Stimulated activated CD8-positive, alpha-beta memory T cell treated with anti-CD3 and anti-CD28 coated beads, Interleukin-2, amount 100 ng/mL, for 48 hours (primary cell): ENCODE results near the gene MC5R.

Source experiments
- DNase-seq, 2 donors: peaks; one replicate each; pipeline ENCODE4 v3.0.0-alpha.2; 2020; ENCODE audit warnings: low read depth in 2 of 2

Gene MC5R

GRCh38 chr18:13823707-13824395 lies at the start of gene MC5R:
Gene MC5R (plus strand): TSS chr18:13824149. CDS start chr18:13825766, 1,617 bp downstream.
- DNase-seq, result peak; percentile 62 to 63

- no peak for DNase-seq
Measured at GRCh38 chr18:13775058-13775457, 48.9 kb upstream of the MC5R start.

DNA sequence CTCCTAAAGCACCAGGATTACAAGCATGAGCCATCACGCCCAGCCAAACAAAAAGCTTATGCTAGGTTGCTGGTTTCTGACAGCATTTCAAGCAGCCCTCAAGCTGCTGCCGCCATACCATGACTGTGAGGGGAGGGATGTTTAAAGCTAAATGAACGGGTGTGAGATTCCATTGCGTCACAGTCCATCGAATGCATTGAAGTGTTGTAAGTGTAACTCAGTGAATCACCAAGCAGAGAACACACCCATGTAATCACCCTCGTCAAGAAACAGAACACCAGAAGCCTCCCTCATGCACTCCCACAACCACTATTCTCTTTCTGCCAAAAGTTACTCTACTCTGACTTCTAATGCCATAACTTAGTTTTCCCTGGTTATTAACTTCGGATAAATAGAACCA lies 32.8 kb upstream of the MC5R start:
- no peak for DNase-seq

DNA sequence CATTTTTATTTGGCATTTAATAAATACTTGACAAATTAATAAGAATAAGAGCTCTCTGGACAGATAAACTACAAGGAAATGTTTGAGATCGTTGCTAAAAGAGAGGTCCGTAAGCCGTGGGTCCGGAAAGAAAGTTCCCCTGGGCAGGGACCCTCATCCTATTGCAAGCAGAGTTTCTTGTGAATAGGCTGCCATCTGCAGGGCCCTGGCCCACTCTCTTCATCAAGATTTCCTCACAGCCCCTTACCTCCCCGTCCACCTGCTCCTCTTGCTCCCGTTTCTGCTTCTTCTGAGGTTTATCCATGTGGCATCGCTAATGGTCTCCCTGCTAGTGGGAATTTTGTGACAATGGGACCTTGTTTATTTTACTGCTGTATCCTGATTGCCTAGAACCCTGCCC lies 30.1 kb upstream of the MC5R start:
- no peak for DNase-seq

GRCh38 chr18:13796515-13796914 lies 27.4 kb upstream of the MC5R start:
- DNase-seq, result no peak

DNA sequence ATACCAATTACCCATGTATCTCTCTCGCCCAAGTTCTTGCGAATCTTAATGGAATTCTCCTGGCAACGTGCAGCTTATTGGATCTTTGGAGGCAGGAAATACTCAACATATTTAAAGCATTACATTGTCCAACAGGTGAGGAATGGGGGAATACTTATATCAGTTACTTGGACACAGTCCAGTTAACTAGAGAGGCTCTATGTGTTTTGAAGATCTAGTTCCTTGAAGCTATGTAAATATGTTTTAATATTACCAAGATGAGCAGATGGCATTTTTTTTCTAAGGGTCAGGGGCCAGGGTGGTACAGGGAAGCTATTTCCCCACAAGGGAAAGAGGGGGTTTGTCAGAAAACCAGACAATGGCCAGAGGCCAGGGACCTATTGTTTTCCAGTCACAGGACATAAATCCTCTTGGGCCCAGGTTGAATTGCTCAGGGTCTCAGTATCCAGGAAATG lies 26.8 kb upstream of the MC5R start:
- DNase-seq, result no peak

DNA sequence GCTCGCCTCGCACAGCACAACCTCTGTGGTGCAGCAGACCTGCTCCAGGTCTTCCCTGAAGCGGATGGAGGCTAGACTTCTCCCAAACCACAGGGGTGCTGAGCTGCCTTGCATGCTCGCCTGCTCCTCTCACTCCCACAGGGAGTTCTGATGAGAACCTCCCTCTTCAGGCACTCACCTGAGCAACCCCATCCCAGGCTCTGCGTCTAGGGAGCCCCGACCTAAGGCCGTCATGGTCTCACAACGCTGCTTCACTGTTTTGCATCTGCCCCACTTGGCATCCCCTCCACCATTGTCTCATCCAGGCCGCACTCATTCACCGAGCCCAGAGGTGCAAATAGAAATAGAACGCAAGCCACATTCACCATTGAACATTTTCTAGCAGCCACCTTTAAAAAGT lies 24.6 kb upstream of the MC5R start:
- no peak for DNase-seq

GRCh38 chr18:13800505-13801259 lies 23.3 kb upstream of the MC5R start:
- peak; percentile 31 to 37 for DNase-seq

DNA sequence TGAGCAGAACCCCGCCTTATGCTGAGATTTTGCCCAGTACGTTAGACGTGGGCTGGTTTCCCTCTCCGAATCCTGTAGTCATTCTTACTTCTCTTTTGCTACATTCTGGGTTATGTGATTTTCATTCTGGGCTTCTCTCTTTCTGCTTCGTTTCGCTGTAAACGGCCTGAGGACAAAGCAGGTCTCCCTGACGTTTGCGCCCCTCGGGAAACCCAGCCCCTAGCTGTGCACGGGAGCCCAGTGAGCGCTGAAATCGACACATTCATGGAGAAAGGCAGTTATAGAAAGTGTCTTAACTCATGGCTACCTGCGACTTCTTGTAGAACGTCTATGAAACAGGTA lies 22.7 kb upstream of the MC5R start:
- no peak for DNase-seq

- no peak for DNase-seq
Measured at GRCh38 chr18:13804305-13804704, 19.6 kb upstream of the MC5R start.

- no peak for DNase-seq
Measured at GRCh38 chr18:13808294-13809042, 15.5 kb upstream of the MC5R start.

DNA sequence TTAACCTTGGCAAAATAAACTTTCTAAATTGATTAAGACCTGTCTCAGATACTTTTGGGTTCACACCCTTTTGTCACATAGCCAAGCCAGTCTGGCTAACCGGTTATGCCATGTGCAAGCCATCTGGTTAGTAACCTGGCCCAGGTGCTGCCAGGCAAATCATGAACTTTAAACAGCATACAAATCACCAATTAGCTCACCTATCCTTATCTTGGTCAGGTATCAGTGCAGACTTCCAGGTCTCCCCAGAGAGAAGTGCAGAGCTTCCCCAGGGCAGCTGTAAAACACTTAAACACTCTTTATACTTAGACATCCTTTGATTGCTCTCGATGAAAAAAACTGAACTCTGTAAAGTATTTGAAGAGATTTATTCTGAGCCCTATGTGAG lies 14.9 kb upstream of the MC5R start:
- no peak for DNase-seq

GRCh38 chr18:13809531-13810255 lies 14.3 kb upstream of the MC5R start:
- DNase-seq, result no peak

DNA sequence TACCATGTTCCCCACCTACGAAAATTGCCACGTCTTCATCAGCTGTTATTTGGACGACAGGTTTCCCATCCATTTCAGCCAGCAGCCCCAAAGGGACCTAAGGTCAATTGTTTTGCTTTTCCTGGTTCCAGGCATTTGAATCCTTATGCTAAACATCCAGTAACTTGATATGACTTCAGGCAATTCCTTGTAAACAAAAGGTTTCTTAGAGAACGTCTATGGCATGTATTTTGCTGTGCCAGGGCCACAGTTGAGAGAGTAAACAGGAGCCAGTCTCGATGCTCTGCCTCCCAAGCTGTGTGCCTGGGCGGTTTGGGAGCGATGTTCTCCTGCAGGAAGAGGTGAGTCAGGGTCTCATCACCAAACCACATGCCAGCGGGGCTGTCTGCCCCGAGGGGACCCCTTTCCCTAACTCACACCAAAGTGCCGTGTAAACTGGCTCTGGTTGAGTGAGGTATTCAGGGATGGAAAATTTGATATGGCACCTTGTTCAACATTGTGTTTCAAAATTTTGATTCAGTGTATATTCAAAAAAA lies 12.9 kb upstream of the MC5R start:
- DNase-seq, result no peak

DNA sequence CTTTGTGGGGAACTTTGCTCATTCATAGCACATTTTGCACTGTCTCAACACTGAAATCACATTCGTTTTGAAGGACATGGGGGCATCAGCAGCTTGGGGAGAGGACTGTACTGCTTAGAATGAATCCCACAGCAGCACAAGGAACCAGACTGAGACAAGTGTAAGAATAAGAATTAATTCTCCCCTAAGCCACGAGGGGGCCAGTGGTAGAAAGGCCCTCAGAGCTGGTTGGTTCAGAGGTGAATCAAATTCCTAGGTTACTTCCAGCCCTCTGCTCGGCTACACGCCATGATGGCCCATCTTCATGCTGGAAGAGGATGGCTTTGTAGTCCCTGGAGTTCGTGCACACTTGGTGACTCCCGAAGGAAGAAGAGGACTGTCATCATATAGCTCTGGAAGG lies 12.0 kb upstream of the MC5R start:
- no peak for DNase-seq

GRCh38 chr18:13813271-13813849 lies 10.6 kb upstream of the MC5R start:
- peak in 1 of 2 donors; percentile 42 for DNase-seq

- DNase-seq, result no peak
Measured at GRCh38 chr18:13826209-13826608, 2.3 kb downstream of the MC5R start.

GRCh38 chr18:13831864-13832508 lies 8.0 kb downstream of the MC5R start:
- no peak for DNase-seq

GRCh38 chr18:13834496-13835015 lies 10.6 kb downstream of the MC5R start:
- DNase-seq, result no peak

DNA sequence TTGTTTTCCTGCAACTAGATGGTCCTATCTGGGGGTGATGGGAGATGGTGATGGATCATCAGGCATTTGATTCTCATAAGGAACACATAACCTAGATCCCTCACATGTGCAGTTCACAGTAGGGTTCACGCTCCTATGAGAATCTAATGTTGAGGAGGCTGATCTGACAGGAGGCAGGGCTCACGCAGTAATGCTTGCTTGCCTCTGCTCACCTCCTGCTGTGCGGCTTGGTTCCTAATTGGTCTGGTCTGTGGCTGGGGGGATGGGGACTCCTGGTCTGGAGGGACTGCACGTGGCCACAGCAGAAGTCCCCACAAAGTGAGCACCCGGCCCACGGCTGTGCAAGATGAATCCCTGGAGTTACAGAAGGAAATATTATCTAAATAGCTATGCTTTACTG lies 11.3 kb downstream of the MC5R start:
- DNase-seq, result no peak

DNA sequence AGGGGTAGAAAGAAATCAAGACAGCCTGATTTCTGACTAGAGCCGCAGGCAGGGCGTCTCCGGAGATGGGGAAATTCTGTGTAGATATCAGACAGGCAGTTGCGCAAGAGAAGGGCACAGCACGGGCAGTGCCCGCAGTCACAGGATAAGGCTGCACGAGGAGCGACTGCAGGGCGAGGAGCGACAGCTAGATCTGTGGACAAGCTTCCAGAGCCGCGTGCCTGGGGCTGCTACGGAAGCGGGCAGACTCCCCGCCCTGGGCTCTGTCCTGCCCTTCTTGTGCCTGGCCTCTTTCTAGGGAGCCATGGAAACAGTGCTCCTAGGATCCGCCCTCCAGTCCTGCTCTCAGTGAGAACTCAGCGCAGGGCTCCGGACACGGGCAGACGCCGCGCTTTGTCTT lies 12.6 kb downstream of the MC5R start:
- no peak for DNase-seq
